Measurements from ENCODE around the gene CHRM3.

GRCh38 chr1:239421811-239422210 is 35.4 kb downstream of the CHRM3 start:
- no peak for TF ChIP-seq POLR2AphosphoS5 (IDR thresholded peaks at IDR 0.05; ENCODE audit: insufficient read depth in 1 of 2, low read depth in 1 of 2)
- TF ChIP-seq CTCF (IDR thresholded peaks at IDR 0.05), result no peak
- no peak for TF ChIP-seq POLR2A (IDR thresholded peaks at IDR 0.05)
